ENCODE data around the gene ST6GALNAC6. TPM values are rescaled to one million over a fixed set of nuclear protein-coding genes. Genes with fewer than 3 reads are reported as not detected.

The ST6GALNAC6 gene
- total and polyA plus RNA-seq, 10 of the 15 experiments (the other 5 are each of a cell fraction or from before 2014, with no cell fraction given): 0.40 to 27.0 (median 16.8) TPM

DNA sequence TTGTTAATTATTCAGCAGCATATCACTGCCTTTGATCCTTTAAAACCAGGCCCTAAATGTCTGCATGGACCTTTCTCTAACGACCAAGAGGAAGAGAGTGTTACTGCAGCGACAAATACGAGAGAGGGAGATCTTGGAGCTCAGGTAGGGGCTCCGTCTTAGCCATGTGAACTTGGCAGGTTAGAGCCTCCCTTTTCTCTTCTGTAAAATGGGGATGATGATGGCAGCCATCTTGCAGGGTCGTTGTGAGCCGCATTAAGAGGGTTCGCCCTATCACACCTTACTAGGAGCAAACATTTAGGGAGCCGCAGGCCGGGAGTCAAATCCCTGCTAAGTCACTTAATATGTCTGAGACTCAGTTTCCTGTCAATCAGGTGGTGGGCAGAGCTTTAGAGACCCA, 46.6 kb downstream of the ST6GALNAC6 start:
- TF ChIP-seq CREM (IDR thresholded peaks at IDR 0.05; ENCODE audit: low read depth): no peak
- peak; percentile 51 for TF ChIP-seq YY1 (IDR thresholded peaks at IDR 0.05; ENCODE audit: low read depth, low read length)
- DNase-seq (ENCODE audit: low read depth, low spot score): no peak
- BruUV-seq (replicated peaks): no TSS peak
- Histone ChIP-seq H3K36me3 (ENCODE audit: control insufficient read depth in 2 of 2, insufficient read depth in 2 of 2, low read length in 1 of 2) (no peaks in the 10 kb centered on the region), H2AFZ (ENCODE audit: control insufficient read depth, low read depth, low read length) (no peak overlapping the region), H4K20me1 (ENCODE audit: control insufficient read depth, insufficient read depth) (no peaks in the 10 kb centered on the region), H3K9ac (ENCODE audit: control insufficient read depth, insufficient read depth, low read length) (no peak overlapping the region), H3K4me3 (no peak overlapping the region), H3K27me3 (replicated peaks in 1 of 2; ENCODE audit: control insufficient read depth in 2 of 2, insufficient read depth in 2 of 2, low read length in 1 of 2) (no peaks in the 10 kb centered on the region), H3K4me2 (ENCODE audit: control insufficient read depth, insufficient read depth) (peak overlapping the region; percentile 95), H3K79me2 (ENCODE audit: control insufficient read depth, insufficient read depth, low read length) (peaks cover 8% of the 10 kb centered on the region), H3K4me1 (ENCODE audit: control insufficient read depth, insufficient read depth, low read length) (peaks cover 6% of the 10 kb centered on the region), H3K27ac (ENCODE audit: control insufficient read depth, insufficient read depth) (no peak overlapping the region), H3K9me3 (replicated peaks; ENCODE audit: control insufficient read depth, insufficient read depth, low read length) (peaks cover 3% of the 10 kb centered on the region; the same call in 2 of the 3 replicates)
- no peak for ATAC-seq
- in situ Hi-C loops (cut with MboI) (no loop called here), intact Hi-C loops (cut with micrococcal nuclease; ENCODE audit: unreplicated experiment) (no loop called here)
- POLR2A ChIA-PET: interaction anchor here (0.6 kb wide), 2 partner anchors 403 to 853 kb away, joined by 3 to 8 read pairs; no protein-coding TSS in a partner anchor
- CTCF ChIA-PET: interaction anchor here (1.1 to 3.7 kb wide), 7 partner anchors 9 to 153 kb away, joined by 3 to 16 read pairs (median 7); partner anchors contain the start of gene TOR2A
- no peak for FAIRE-seq
- SMC1A ChIA-PET (ENCODE audit: uncharacterized antibody, unreplicated experiment): no interaction called here
- RAD21 ChIA-PET (ENCODE audit: unreplicated experiment): interaction anchor here (0.9 to 2.6 kb wide), 2 partner anchors 12 to 118 kb away, joined by 3 to 9 read pairs; partner anchors contain the start of gene TOR2A
- 60% methylated on average over 9 of the region's 9 CpGs for WGBS (ENCODE audit: insufficient coverage, insufficient replicate concordance, low lambda C conversion rate, missing lambda C conversion rate)

DNA sequence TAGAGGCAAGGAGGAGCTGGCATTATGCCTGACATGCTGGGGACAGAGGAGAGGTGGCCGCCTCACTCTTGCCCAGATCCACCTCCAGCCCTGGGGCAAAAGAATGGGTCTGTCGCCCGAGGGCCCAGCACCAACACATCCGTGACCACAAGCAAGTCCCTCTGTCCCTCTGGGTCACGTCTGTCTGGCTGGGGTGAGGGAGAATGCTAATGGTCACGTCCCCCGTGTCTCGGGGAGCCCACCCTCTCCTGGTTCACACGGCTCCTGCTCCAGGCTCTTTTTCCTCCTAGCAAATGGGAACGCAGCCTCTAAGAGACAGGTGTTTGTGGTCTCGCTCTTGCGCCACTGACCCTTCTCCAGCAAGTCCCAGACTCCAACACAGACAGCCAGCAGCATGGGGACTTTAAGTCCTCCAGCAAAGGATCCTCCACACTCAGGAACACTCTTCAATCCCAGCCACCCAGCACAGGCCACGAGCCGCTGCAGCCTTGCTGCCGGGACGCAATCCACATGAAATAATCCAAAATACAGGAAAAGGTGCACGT, 49.0 kb downstream of the ST6GALNAC6 start:
- Histone ChIP-seq H3K4me3 (no peak overlapping the region), H3K9ac (ENCODE audit: control insufficient read depth, insufficient read depth, low read length) (no peak overlapping the region), H3K27me3 (replicated peaks in 1 of 2; ENCODE audit: control insufficient read depth in 2 of 2, insufficient read depth in 2 of 2, low read length in 1 of 2) (no peaks in the 10 kb centered on the region), H3K36me3 (ENCODE audit: control insufficient read depth in 2 of 2, insufficient read depth in 2 of 2, low read length in 1 of 2) (no peaks in the 10 kb centered on the region), H3K9me3 (replicated peaks; ENCODE audit: control insufficient read depth, insufficient read depth, low read length) (peaks cover 3% of the 10 kb centered on the region; the same call in 2 of the 3 replicates), H3K4me1 (ENCODE audit: control insufficient read depth, insufficient read depth, low read length) (peaks cover 6% of the 10 kb centered on the region), H3K79me2 (ENCODE audit: control insufficient read depth, insufficient read depth, low read length) (peaks cover 8% of the 10 kb centered on the region), H3K4me2 (ENCODE audit: control insufficient read depth, insufficient read depth) (no peak overlapping the region), H2AFZ (ENCODE audit: control insufficient read depth, low read depth, low read length) (no peak overlapping the region), H4K20me1 (ENCODE audit: control insufficient read depth, insufficient read depth) (no peaks in the 10 kb centered on the region), H3K27ac (ENCODE audit: control insufficient read depth, insufficient read depth) (no peak overlapping the region)
- ChIA-PET SMC1A (ENCODE audit: uncharacterized antibody, unreplicated experiment) (interaction anchor here (0.6 kb wide), 2 partner anchors 25 to 191 kb away, joined by 3 to 4 read pairs; no protein-coding TSS in a partner anchor), RAD21 (ENCODE audit: unreplicated experiment) (no interaction called here), CTCF (no interaction called here), POLR2A (no interaction called here)
- BruUV-seq (replicated peaks): no TSS peak
- in situ Hi-C loops (cut with MboI): no loop called here
- intact Hi-C loops (cut with micrococcal nuclease; ENCODE audit: unreplicated experiment): no loop called here
- FAIRE-seq (no peak), ATAC-seq (no peak), DNase-seq (ENCODE audit: low read depth, low spot score) (no peak)
- 59% methylated on average over 17 of the region's 17 CpGs for WGBS (ENCODE audit: insufficient coverage, insufficient replicate concordance, low lambda C conversion rate, missing lambda C conversion rate)
- TF ChIP-seq CREM (IDR thresholded peaks at IDR 0.05; ENCODE audit: low read depth): no peak
- no peak for TF ChIP-seq CBX3 (IDR thresholded peaks at IDR 0.05; ENCODE audit: borderline replicate concordance, low read depth)
- TF ChIP-seq ZNF384 (IDR thresholded peaks at IDR 0.05; ENCODE audit: borderline replicate concordance, low read depth, low read length): no peak
- no peak for TF ChIP-seq BHLHE40 (IDR thresholded peaks at IDR 0.05; ENCODE audit: borderline replicate concordance in 1 of 2, low read depth in 2 of 2, low read length in 1 of 2)
- TF ChIP-seq STAT3 (IDR thresholded peaks at IDR 0.05; ENCODE audit: low read depth, low read length): no peak
- TF ChIP-seq, protein P1, sequence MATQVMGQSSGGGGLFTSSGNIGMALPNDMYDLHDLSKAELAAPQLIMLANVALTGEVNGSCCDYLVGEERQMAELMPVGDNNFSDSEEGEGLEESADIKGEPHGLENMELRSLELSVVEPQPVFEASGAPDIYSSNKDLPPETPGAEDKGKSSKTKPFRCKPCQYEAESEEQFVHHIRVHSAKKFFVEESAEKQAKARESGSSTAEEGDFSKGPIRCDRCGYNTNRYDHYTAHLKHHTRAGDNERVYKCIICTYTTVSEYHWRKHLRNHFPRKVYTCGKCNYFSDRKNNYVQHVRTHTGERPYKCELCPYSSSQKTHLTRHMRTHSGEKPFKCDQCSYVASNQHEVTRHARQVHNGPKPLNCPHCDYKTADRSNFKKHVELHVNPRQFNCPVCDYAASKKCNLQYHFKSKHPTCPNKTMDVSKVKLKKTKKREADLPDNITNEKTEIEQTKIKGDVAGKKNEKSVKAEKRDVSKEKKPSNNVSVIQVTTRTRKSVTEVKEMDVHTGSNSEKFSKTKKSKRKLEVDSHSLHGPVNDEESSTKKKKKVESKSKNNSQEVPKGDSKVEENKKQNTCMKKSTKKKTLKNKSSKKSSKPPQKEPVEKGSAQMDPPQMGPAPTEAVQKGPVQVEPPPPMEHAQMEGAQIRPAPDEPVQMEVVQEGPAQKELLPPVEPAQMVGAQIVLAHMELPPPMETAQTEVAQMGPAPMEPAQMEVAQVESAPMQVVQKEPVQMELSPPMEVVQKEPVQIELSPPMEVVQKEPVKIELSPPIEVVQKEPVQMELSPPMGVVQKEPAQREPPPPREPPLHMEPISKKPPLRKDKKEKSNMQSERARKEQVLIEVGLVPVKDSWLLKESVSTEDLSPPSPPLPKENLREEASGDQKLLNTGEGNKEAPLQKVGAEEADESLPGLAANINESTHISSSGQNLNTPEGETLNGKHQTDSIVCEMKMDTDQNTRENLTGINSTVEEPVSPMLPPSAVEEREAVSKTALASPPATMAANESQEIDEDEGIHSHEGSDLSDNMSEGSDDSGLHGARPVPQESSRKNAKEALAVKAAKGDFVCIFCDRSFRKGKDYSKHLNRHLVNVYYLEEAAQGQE (IDR thresholded peaks at IDR 0.05; ENCODE audit: low read depth, low read length): no peak
- no peak for TF ChIP-seq TCF3 (IDR thresholded peaks at IDR 0.05; ENCODE audit: borderline replicate concordance, insufficient read depth, low read depth, low read length)
- no peak for TF ChIP-seq RELA (IDR thresholded peaks at IDR 0.05; ENCODE audit: borderline replicate concordance, partially characterized antibody)
- no peak for TF ChIP-seq CBFB (IDR thresholded peaks at IDR 0.05; ENCODE audit: low read depth)
- no peak for TF ChIP-seq SPI1 (IDR thresholded peaks at IDR 0.05; ENCODE audit: borderline replicate concordance, insufficient read depth, low read depth, low read length)

All from GM12878 (cell line).